H1 (cell line): ENCODE data around the gene ADGRF1. TPM values are rescaled to one million over a fixed set of nuclear protein-coding genes. Genes with fewer than 3 reads are reported as not detected.

ENCODE experiments used
- CTCF ChIA-PET: fragments of 300-600 bp; sonication (Branson Sonifier 250); formaldehyde crosslinking; loops from one replicate; lab custom pipeline; 2021; ENCODE audit not compliant: partially characterized antibody; lab: Charles Lee
- POLR2A ChIA-PET: fragments of 300-600 bp; sonication (Branson Sonifier 250); formaldehyde crosslinking; loops from one replicate; lab custom pipeline; 2021; ENCODE audit warnings: inconsistent platforms; ENCODE audit not compliant: partially characterized antibody; lab: Charles Lee
- DNase-seq, 2 experiments: peaks; one replicate each; pipeline versions ENCODE4 v3.0.0 to v3.0.0-alpha.2; 2010 to 2022; ENCODE audit warnings: low spot score in 2 of 2, low read depth in 1 of 2, mixed read lengths in 1 of 2
- FAIRE-seq: peaks from 2 replicates; lab custom pipeline; 2011; peaks lifted over from hg19 to GRCh38; lab: Jason Lieb, UNC
- H2AFZ ChIP-seq: 2 replicates; pipeline ENCODE4 v1.8.1; 2012; ENCODE audit warnings: low read length, inconsistent platforms
- H2AK5ac ChIP-seq: 2 replicates; pipeline ENCODE4 v1.6.1; 2013; ENCODE audit warnings: low read depth, low read length
- H2BK120ac ChIP-seq: replicated peaks from 2 replicates; pipeline ENCODE3; 2013; ENCODE audit warnings: low read depth, low read length, inconsistent platforms
- H2BK12ac ChIP-seq: 2 replicates; pipeline ENCODE4 v1.6.1; 2013; ENCODE audit warnings: low read depth, low read length
- H2BK15ac ChIP-seq: 2 replicates; pipeline ENCODE4 v1.6.1; 2013; ENCODE audit warnings: low read length
- H2BK20ac ChIP-seq: 2 replicates; pipeline ENCODE4 v1.6.1; 2013; ENCODE audit warnings: low read length
- H2BK5ac ChIP-seq: 2 replicates; pipeline ENCODE4 v1.6.1; 2013; ENCODE audit warnings: low read depth, low read length
- H3K14ac ChIP-seq: 2 replicates; pipeline ENCODE4 v1.6.1; 2013; ENCODE audit warnings: inconsistent platforms; ENCODE audit not compliant: insufficient read length
- H3K18ac ChIP-seq: 2 replicates; pipeline ENCODE4 v1.6.1; 2013; ENCODE audit warnings: low read length; ENCODE audit errors: extremely low read depth
- H3K23ac ChIP-seq: 2 replicates; pipeline ENCODE4 v1.6.1; 2013; ENCODE audit warnings: inconsistent platforms; ENCODE audit not compliant: insufficient read length
- H3K23me2 ChIP-seq: 2 replicates; pipeline ENCODE4 v1.6.1; 2013; ENCODE audit warnings: low read depth, low read length
- H3K27ac ChIP-seq: 2 replicates; pipeline ENCODE4 v1.6.1; 2011; ENCODE audit warnings: low read depth, low read length, inconsistent platforms
- H3K27me3 ChIP-seq, 4 experiments: replicated peaks in 1 of 4; 1 replicate in 1 of 4; 2 replicates in 3 of 4; pipeline versions ENCODE4 v1.6.1 to v1.8.1; 2011 to 2013; ENCODE audit warnings: low read length in 3 of 4, mild to moderate bottlenecking in 3 of 4, inconsistent platforms in 2 of 4, mixed read lengths in 2 of 4, moderate library complexity in 1 of 4; ENCODE audit not compliant: control insufficient read depth in 3 of 4, insufficient read depth in 3 of 4; ENCODE audit errors: extremely low read depth in 1 of 4
- H3K36me3 ChIP-seq, 4 experiments: 2 replicates each; pipeline versions ENCODE4 v1.6.1 to v1.8.1; 2011 to 2013; ENCODE audit warnings: mild to moderate bottlenecking in 4 of 4, low read length in 3 of 4, moderate library complexity in 2 of 4, control low read depth in 1 of 4, inconsistent platforms in 1 of 4; ENCODE audit not compliant: insufficient read depth in 4 of 4, control insufficient read depth in 2 of 4
- H3K4ac ChIP-seq: replicated peaks from 2 replicates; pipeline ENCODE3; 2013; ENCODE audit warnings: low read length, low read depth, mixed read lengths, inconsistent platforms; ENCODE audit not compliant: insufficient read length
- H3K4me1 ChIP-seq, 4 experiments: replicated peaks in 1 of 4; 1 replicate in 1 of 4; 2 replicates in 3 of 4; pipeline versions ENCODE4 v1.6.1 to v1.8.1; 2011 to 2013; ENCODE audit warnings: low read length in 3 of 4, inconsistent platforms in 2 of 4, mixed read lengths in 1 of 4; ENCODE audit not compliant: insufficient read depth in 4 of 4, control insufficient read depth in 3 of 4
- H3K4me2 ChIP-seq, 2 experiments: 2 replicates each; pipeline versions ENCODE4 v1.6.1 to v1.8.1; 2011 to 2013; ENCODE audit warnings: low read depth in 2 of 2, low read length in 2 of 2, control low read depth in 1 of 2, inconsistent platforms in 1 of 2, mild to moderate bottlenecking in 1 of 2; ENCODE audit not compliant: insufficient read depth in 1 of 2
- H3K4me3 ChIP-seq, 4 experiments: fragments of 200-600, 300-600 bp in 1 of 4; sonication (generic), shearing (Covaris generic), sonication (Bioruptor Twin) in 1 of 4; 2 replicates each; pipeline versions ENCODE4 v1.5.1 to v1.8.1; 2011 to 2016; ENCODE audit warnings: low read length in 4 of 4, low read depth in 3 of 4, control low read depth in 2 of 4, inconsistent platforms in 2 of 4, mild to moderate bottlenecking in 2 of 4, mixed read lengths in 1 of 4, moderate library complexity in 1 of 4; ENCODE audit not compliant: insufficient read depth in 2 of 4; ENCODE audit errors: extremely low read depth in 1 of 4
- H3K56ac ChIP-seq: replicated peaks from 2 replicates; pipeline ENCODE3; 2013; ENCODE audit warnings: low read depth, mild to moderate bottlenecking, mixed read lengths, low read length, inconsistent platforms; ENCODE audit not compliant: insufficient read length
- H3K79me1 ChIP-seq: 2 replicates; pipeline ENCODE4 v1.6.1; 2013; ENCODE audit warnings: low read depth, low read length, control low read depth
- H3K79me2 ChIP-seq, 2 experiments: 2 replicates each; pipeline versions ENCODE4 v1.6.1 to v1.8.1; 2012 to 2013; ENCODE audit warnings: low read length in 2 of 2, mild to moderate bottlenecking in 2 of 2, inconsistent platforms in 1 of 2; ENCODE audit not compliant: insufficient read depth in 2 of 2, control insufficient read depth in 1 of 2
- H3K9ac ChIP-seq, 4 experiments: replicated peaks in 1 of 4; 1 replicate in 1 of 4; 2 replicates in 3 of 4; pipeline versions ENCODE4 v1.6.1 to v1.8.1; 2011 to 2013; ENCODE audit warnings: low read depth in 3 of 4, low read length in 3 of 4, control low read depth in 2 of 4, mild to moderate bottlenecking in 2 of 4, moderate library complexity in 2 of 4, inconsistent platforms in 1 of 4; ENCODE audit errors: extremely low read depth in 1 of 4
- H3K9me3 ChIP-seq, 2 experiments: 2 replicates each; pipeline versions ENCODE4 v1.6.1 to v1.8.1; 2012 to 2013; ENCODE audit warnings: mild to moderate bottlenecking in 2 of 2, moderate library complexity in 2 of 2, control low read depth in 1 of 2, inconsistent platforms in 1 of 2, low read depth in 1 of 2, low read length in 1 of 2, mixed read lengths in 1 of 2; ENCODE audit not compliant: insufficient read depth in 2 of 2
- H4K20me1 ChIP-seq, 2 experiments: replicated peaks in 1 of 2; 2 replicates each; pipeline versions ENCODE3 to v1.8.1; 2011 to 2013; ENCODE audit warnings: inconsistent platforms in 2 of 2, low read length in 2 of 2, mild to moderate bottlenecking in 1 of 2; ENCODE audit not compliant: insufficient read depth in 2 of 2, control insufficient read depth in 1 of 2
- H4K5ac ChIP-seq: 2 replicates; pipeline ENCODE4 v1.6.1; 2013; ENCODE audit warnings: low read length, low read depth, mixed read lengths, inconsistent platforms; ENCODE audit not compliant: insufficient read length
- H4K8ac ChIP-seq: 2 replicates; pipeline ENCODE4 v1.8.0; 2013; ENCODE audit warnings: mild to moderate bottlenecking, moderate library complexity, low read length, inconsistent platforms; ENCODE audit not compliant: insufficient read depth; ENCODE audit errors: extremely low read depth
- H4K91ac ChIP-seq: replicated peaks from 2 replicates; pipeline ENCODE3; 2013; ENCODE audit warnings: low read length, mixed read lengths, inconsistent platforms; ENCODE audit not compliant: insufficient read length
- SIN3A ChIP-seq, 2 experiments: IDR thresholded peaks in 1 of 2; conservative IDR thresholded peaks in 1 of 2; 2 replicates each; pipeline ENCODE4 v1.6.1; 2011 to 2012; ENCODE audit warnings: low read length in 2 of 2, improper control_type of control experiment in 1 of 2, low read depth in 1 of 2, mild to moderate bottlenecking in 1 of 2
- TEAD4 ChIP-seq: IDR thresholded peaks from 2 replicates; pipeline ENCODE4 v1.6.1; 2012; ENCODE audit warnings: low read depth, low read length, inconsistent platforms, mixed read lengths
- YY1 ChIP-seq: IDR thresholded peaks from 2 replicates; pipeline ENCODE4 v1.6.1; 2011; ENCODE audit warnings: low read depth, mild to moderate bottlenecking, low read length
- WGBS, 2 experiments: shearing (Covaris generic) in 1 of 2; methylation state at CpG; one replicate each; pipeline versions ENCODE4 v1.1.6 to v1.1.7; 2013 to 2015; ENCODE audit warnings: low lambda C conversion rate in 2 of 2, mixed read lengths in 2 of 2, inconsistent platforms in 1 of 2, low coverage in 1 of 2, missing lambda C conversion rate in 1 of 2; ENCODE audit not compliant: insufficient replicate concordance in 2 of 2, insufficient coverage in 1 of 2, insufficient read length in 1 of 2; ENCODE audit errors: extremely low coverage in 1 of 2, missing lambda C conversion rate in 1 of 2; 5-methylcytosine and 5-hydroxymethylcytosine counted together
- polyA plus RNA-seq, 7 experiments: library from polyadenylated mRNA; depleted of rRNA in 3 of 7; stranded (reverse) in 5 of 7; unstranded in 2 of 7; fragments of >200 nt in 5 of 7; fragments of 200-250 nt in 2 of 7; gene quantifications; 1 replicate in 5 of 7; 2 replicates in 1 of 7; 4 replicates in 1 of 7; pipeline versions ENCODE4 v1.2.1 to v1.2.3, GENCODE V29; 2011 to 2013; ENCODE audit warnings: missing spikeins in 2 of 7, mixed read lengths in 2 of 7
- total RNA-seq: library from RNA; stranded (reverse); fragmentation: NEBNext Ultra II Directional; extraction: Animal tissue kit (Norgen Biotek cat#: 25700); gene quantifications from 2 replicates; pipeline ENCODE4 v1.2.1, GENCODE V29; 2021
- TF ChIP-seq, protein P1 (sequence below), 3 experiments: IDR thresholded peaks; 1 replicate in 2 of 3; 2 replicates in 1 of 3; pipeline versions ENCODE4 v1.5.1 to v1.6.1; 2011; ENCODE audit warnings: low read length in 3 of 3, mild to moderate bottlenecking in 3 of 3, inconsistent platforms in 2 of 3, low read depth in 1 of 3, moderate library complexity in 1 of 3; ENCODE audit not compliant: insufficient read depth in 1 of 3; ENCODE audit errors: control extremely low read depth in 1 of 3

ADGRF1 gene
- total and polyA plus RNA-seq, 2 of the 8 experiments (the other 6 are each of a cell fraction or from before 2014, with no cell fraction given), result not detected

GRCh38 chr6:47075741-47076421, 33.7 kb upstream of the ADGRF1 start:
- Histone ChIP-seq H3K9ac (no peak overlapping the region), H2BK120ac (no peak overlapping the region), H2BK20ac (no peak overlapping the region), H3K4me2 (no peak overlapping the region), H3K4me3 (no peak overlapping the region), H4K91ac (no peak overlapping the region), H3K23me2 (peaks cover 3% of the 10 kb centered on the region; the same call in 1 of the 2 replicates), H2AK5ac (no peak overlapping the region), H4K20me1 (no peaks in the 10 kb centered on the region), H2BK5ac (no peak overlapping the region), H3K9me3 (no peaks in the 10 kb centered on the region), H3K14ac (no peak overlapping the region), H2AFZ (peak overlapping the region; percentile 11; the same call in 1 of the 2 replicates), H3K4ac (no peak overlapping the region), H4K5ac (no peak overlapping the region), H3K36me3 (no peaks in the 10 kb centered on the region), H3K79me2 (no peaks in the 10 kb centered on the region), H3K23ac (no peak overlapping the region), H2BK15ac (no peak overlapping the region; the same call in 1 of the 2 replicates), H3K56ac (no peak overlapping the region), H3K27ac (no peak overlapping the region), H3K18ac (no peak overlapping the region), H3K79me1 (no peaks in the 10 kb centered on the region), H3K4me1 (peaks cover 0 to 3% (median 0%) of the 10 kb centered on the region in 4 experiments; a peak in 1 of 7 replicates), H2BK12ac (no peak overlapping the region), H3K27me3 (no peaks in the 10 kb centered on the region), H4K8ac (no peak overlapping the region)
- ChIA-PET CTCF (interaction anchor here (0.5 to 1.5 kb wide), 5 partner anchors 19 to 678 kb away, joined by 3 to 6 read pairs (median 3); no protein-coding TSS in a partner anchor), POLR2A (no interaction called here)
- FAIRE-seq (no peak), DNase-seq (no peak)
- TF ChIP-seq TEAD4, result no peak
- TF ChIP-seq YY1, result no peak
- TF ChIP-seq SIN3A (conservative IDR thresholded peaks at IDR 0.05 in 1 of 2, IDR thresholded peaks at IDR 0.05 in 1 of 2; ENCODE audit: low read depth in 1 of 2, low read length in 2 of 2), result no peak
- TF ChIP-seq, protein P1, sequence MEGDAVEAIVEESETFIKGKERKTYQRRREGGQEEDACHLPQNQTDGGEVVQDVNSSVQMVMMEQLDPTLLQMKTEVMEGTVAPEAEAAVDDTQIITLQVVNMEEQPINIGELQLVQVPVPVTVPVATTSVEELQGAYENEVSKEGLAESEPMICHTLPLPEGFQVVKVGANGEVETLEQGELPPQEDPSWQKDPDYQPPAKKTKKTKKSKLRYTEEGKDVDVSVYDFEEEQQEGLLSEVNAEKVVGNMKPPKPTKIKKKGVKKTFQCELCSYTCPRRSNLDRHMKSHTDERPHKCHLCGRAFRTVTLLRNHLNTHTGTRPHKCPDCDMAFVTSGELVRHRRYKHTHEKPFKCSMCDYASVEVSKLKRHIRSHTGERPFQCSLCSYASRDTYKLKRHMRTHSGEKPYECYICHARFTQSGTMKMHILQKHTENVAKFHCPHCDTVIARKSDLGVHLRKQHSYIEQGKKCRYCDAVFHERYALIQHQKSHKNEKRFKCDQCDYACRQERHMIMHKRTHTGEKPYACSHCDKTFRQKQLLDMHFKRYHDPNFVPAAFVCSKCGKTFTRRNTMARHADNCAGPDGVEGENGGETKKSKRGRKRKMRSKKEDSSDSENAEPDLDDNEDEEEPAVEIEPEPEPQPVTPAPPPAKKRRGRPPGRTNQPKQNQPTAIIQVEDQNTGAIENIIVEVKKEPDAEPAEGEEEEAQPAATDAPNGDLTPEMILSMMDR (IDR thresholded peaks at IDR 0.05; ENCODE audit: control extremely low read depth in 1 of 3, insufficient read depth in 1 of 3, low read depth in 1 of 3, low read length in 3 of 3), result no peak
- WGBS, 2 experiments, result 94% methylated on average over 8 of the region's 8 CpGs; no CpG with 5 or more reads in 1 of the 2 experiments
